GDM1 (cell line): ENCODE data around the gene MYDGF.
A peak's percentile ranks its signal among the peaks of the same experiment; 100 is the strongest.

Source experiments
- DNase-seq: peaks from one replicate; lab custom pipeline; 2025; lab: John Stamatoyannopoulos, UW

The MYDGF gene

GRCh38 chr19:4640247-4641000 is 29.7 kb downstream of the MYDGF start:
- DNase-seq = no peak

GRCh38 chr19:4639531-4640246 is 30.5 kb downstream of the MYDGF start:
- DNase-seq = no peak

GRCh38 chr19:4638828-4639530 is 31.2 kb downstream of the MYDGF start, which contains the start of gene TNFAIP8L1:
Gene TNFAIP8L1 (plus strand): TSS chr19:4639516. CDS start chr19:4651870, 12,354 bp downstream.
- peak; percentile 99 for DNase-seq

GRCh38 chr19:4638317-4638716 is 31.8 kb downstream of the MYDGF start:
- no peak for DNase-seq

- DNase-seq = no peak
Observed at GRCh38 chr19:4636761-4637160, 33.4 kb downstream of the MYDGF start.

- peak; percentile 60 for DNase-seq
Observed at GRCh38 chr19:4636151-4636717, 33.9 kb downstream of the MYDGF start.

GRCh38 chr19:4635754-4636116 is 34.4 kb downstream of the MYDGF start:
- no peak for DNase-seq

GRCh38 chr19:4633140-4633967 is 36.8 kb downstream of the MYDGF start:
- DNase-seq = peak; percentile 72

- DNase-seq = peak; percentile 37
Observed at GRCh38 chr19:4624733-4625362, 45.3 kb downstream of the MYDGF start.

- no peak for DNase-seq
Observed at GRCh38 chr19:4624301-4624700, 45.8 kb downstream of the MYDGF start.

GRCh38 chr19:4622695-4623421 is 47.3 kb downstream of the MYDGF start:
- no peak for DNase-seq

GRCh38 chr19:4620675-4621074 is 49.5 kb downstream of the MYDGF start:
- DNase-seq = no peak

- DNase-seq = no peak
Observed at GRCh38 chr19:4619668-4620294, 50.4 kb downstream of the MYDGF start.

- DNase-seq = no peak
Observed at GRCh38 chr19:4618019-4618418, 52.1 kb downstream of the MYDGF start.

GRCh38 chr19:4613254-4613751 is 56.8 kb downstream of the MYDGF start:
- no peak for DNase-seq

GRCh38 chr19:4609878-4610511 is 60.1 kb downstream of the MYDGF start:
- peak; percentile 64 for DNase-seq
